Fibroblast of skin of scalp (primary cell): Measurements from ENCODE around the gene SEMA5A.

Experiments used
- DNase-seq: peaks from one replicate; pipeline ENCODE4 v3.0.0-alpha.2; 2013

The SEMA5A gene

GRCh38 chr5:9318031-9318430, 227.8 kb downstream of the SEMA5A start:
- DNase-seq: no peak

- DNase-seq: no peak
Measured at GRCh38 chr5:9316733-9317132, 229.1 kb downstream of the SEMA5A start.

GRCh38 chr5:9316041-9316440, 229.8 kb downstream of the SEMA5A start:
- DNase-seq: no peak

- no peak for DNase-seq
Measured at GRCh38 chr5:9314558-9314957, 231.3 kb downstream of the SEMA5A start.

- no peak for DNase-seq
Measured at GRCh38 chr5:9313751-9314150, 232.1 kb downstream of the SEMA5A start.

GRCh38 chr5:9307150-9307549, 238.7 kb downstream of the SEMA5A start:
- no peak for DNase-seq

- DNase-seq: peak; percentile 6
Measured at GRCh38 chr5:9302218-9302617, 243.7 kb downstream of the SEMA5A start.

- no peak for DNase-seq
Measured at GRCh38 chr5:9301200-9301599, 244.7 kb downstream of the SEMA5A start.

GRCh38 chr5:9297134-9297533, 248.7 kb downstream of the SEMA5A start:
- DNase-seq: no peak

- DNase-seq: no peak
Measured at GRCh38 chr5:9295466-9295801, 250.4 kb downstream of the SEMA5A start.

GRCh38 chr5:9294793-9295465, 250.9 kb downstream of the SEMA5A start:
- no peak for DNase-seq

- no peak for DNase-seq
Measured at GRCh38 chr5:9288234-9288633, 257.6 kb downstream of the SEMA5A start.

GRCh38 chr5:9284781-9285307, 261.0 kb downstream of the SEMA5A start:
- peak; percentile 84 for DNase-seq

GRCh38 chr5:9284272-9284671, 261.6 kb downstream of the SEMA5A start:
- peak; percentile 31 for DNase-seq

GRCh38 chr5:9283473-9283872, 262.4 kb downstream of the SEMA5A start:
- no peak for DNase-seq

- peak; percentile 9 for DNase-seq
Measured at GRCh38 chr5:9283021-9283420, 262.9 kb downstream of the SEMA5A start.

- DNase-seq: peak; percentile 75
Measured at GRCh38 chr5:9282211-9282610, 263.7 kb downstream of the SEMA5A start.

- no peak for DNase-seq
Measured at GRCh38 chr5:9279774-9280173, 266.1 kb downstream of the SEMA5A start.

- DNase-seq: no peak
Measured at GRCh38 chr5:9278921-9279603, 266.8 kb downstream of the SEMA5A start.

- DNase-seq: no peak
Measured at GRCh38 chr5:9269014-9269413, 276.9 kb downstream of the SEMA5A start.

- peak; percentile 18 for DNase-seq
Measured at GRCh38 chr5:9268226-9268625, 277.6 kb downstream of the SEMA5A start.

GRCh38 chr5:9265441-9266287, 280.2 kb downstream of the SEMA5A start:
- peak; percentile 93 for DNase-seq

GRCh38 chr5:9264301-9264700, 281.6 kb downstream of the SEMA5A start:
- DNase-seq: no peak
